Measurements from ENCODE around the gene OR2L2.
"Not testable (repeated sequence)": the region's sequence is repeated elsewhere in the genome, so short reads cannot be mapped to it uniquely, and the experiment has no call there.

OR2L2 gene
- total RNA-seq: 0 reads per million in 4 experiments

DNA sequence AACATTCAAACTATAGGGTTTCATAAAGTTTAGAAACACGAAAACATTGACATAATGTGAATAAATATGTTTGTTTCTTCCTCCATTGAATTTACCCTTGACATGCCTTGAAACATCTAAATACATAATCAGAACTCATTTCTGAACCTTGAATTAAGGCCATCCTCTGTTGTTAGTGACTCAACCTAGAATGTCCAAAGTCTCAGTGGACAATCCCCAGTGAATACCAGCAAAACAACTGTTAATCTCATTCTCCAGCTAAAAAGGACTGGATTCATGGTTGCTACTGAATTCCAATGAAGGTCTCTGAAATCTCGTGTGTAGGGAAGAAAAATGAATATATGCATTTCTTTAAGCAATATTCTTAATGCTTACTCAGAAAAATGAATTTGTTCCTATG lies at the start of gene OR2L2:
OR2L2 (plus strand) TSS at position 301 of the 400 bp plus-strand sequence. CDS start 8,198 bp downstream, outside the sequence.
- DNase-seq: no peak

DNA sequence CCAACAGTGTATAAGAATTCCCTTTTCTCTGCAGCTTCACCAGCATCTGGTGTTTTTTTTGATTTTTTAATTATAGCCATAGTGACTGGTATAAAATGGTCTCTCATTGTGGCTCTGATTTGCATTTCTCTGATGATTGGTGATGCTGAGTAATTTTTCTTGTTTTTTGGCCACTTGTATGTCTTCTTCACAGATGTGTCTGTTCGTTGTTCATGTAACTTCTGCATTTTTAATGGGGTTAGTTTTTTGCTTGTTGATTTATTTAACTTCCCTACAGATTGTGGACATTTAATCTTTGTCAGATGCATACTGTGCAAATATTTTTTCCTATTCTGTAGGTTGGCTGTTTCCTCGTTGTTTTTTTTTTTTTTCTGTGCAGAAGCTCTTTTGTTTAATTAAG lies 36.9 kb upstream of the OR2L2 start:
- DNase-seq: no peak

GRCh38 chr1:247998811-247999210 lies 31.1 kb upstream of the OR2L2 start:
- DNase-seq: no peak

GRCh38 chr1:248000169-248000568 lies 29.7 kb upstream of the OR2L2 start:
- no peak for DNase-seq

DNA sequence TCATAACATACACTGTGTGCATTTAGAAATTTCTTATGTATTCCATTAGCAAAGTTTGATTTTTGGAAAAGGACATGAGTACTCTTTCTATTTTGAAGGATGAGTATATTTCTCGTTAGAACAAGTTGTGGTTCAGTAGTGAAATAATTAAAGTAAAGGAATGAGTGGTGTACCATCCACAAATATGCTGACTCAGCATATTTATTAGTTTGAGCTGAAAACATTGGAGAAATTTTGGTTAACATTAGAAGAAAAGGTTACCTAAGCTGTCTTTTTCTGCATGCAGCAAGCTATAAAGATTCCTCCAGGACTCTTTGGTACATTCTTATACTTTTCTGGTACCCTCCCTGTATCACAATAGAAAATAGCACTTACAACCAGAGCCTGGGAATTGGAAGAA lies 22.1 kb upstream of the OR2L2 start:
- DNase-seq: no peak

GRCh38 chr1:248009681-248010080 lies 20.2 kb upstream of the OR2L2 start:
- no peak for DNase-seq

DNA sequence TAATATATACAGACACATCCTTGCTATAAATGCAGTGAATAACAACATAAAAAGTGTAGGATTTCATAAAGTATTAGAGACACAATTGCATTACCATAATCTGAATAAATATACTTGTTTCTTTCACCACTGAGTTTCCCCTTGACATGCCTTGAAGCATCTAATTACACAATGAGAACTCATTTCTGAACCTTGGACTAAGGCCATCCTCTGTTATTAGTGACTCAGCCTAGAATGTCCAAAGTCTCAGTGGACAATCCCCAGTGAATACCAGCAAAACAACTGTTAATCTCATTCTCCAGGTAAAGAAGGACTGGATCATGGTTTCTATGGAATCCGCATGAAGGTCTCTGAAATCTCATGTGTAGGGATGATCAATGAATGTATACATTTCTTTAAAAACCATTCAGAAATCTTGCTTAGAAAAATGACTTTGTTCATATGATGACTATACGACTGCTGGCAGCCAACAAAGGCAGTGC lies 16.6 kb upstream of the OR2L2 start, which contains the start of gene OR2L5:
OR2L5 (plus strand) TSS at position 432 of the 482 bp plus-strand sequence. CDS start 8,288 bp downstream, outside the sequence.
- no peak for DNase-seq

- DNase-seq: no peak
Measured at GRCh38 chr1:248015803-248016202, 14.1 kb upstream of the OR2L2 start.

GRCh38 chr1:248045209-248045608 lies 15.3 kb downstream of the OR2L2 start:
- DNase-seq: no peak

DNA sequence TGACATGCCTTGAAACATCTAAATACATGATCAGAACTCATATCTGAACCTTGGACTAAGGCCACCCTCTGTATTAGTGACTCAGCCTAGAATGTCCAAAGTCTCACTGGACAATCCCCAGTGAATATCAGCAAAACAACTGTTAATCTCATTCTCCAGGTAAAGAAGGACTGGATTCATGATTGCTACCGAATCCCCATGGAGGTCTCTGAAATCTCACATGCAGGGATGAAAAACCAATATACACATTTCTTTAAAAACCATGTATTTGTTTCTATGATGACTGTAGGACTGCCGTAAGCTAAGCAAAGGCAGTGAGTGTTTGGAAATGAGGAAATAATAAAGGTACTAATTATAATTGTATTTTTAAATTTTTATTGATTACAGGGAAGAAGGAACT lies 16.7 kb downstream of the OR2L2 start, which contains the start of gene OR2L3:
OR2L3 (plus strand) TSS at position 301 of the 400 bp plus-strand sequence. CDS start 13,846 bp downstream, outside the sequence.
- DNase-seq: no peak

- no peak for DNase-seq
Measured at GRCh38 chr1:248047008-248047407, 17.1 kb downstream of the OR2L2 start.

DNA sequence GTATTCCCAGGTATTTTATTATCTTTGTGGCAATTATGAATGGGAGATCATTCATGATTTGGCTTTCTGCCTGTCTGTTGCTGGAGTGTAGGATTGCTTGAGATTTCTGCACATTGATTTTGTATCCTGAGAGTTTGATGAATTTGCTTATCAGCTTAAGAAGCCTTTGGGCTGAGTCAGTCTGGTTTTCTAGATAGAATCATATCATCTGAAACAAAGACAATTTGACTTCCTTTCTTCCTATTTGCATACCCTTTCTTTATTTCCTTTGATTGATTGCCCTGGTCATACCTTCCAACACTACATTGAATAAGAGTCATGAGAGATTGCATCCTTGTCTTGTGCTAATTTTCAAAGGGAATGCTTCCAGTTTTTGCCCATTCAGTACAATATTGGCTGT lies 24.8 kb downstream of the OR2L2 start:
- no peak for DNase-seq

DNA sequence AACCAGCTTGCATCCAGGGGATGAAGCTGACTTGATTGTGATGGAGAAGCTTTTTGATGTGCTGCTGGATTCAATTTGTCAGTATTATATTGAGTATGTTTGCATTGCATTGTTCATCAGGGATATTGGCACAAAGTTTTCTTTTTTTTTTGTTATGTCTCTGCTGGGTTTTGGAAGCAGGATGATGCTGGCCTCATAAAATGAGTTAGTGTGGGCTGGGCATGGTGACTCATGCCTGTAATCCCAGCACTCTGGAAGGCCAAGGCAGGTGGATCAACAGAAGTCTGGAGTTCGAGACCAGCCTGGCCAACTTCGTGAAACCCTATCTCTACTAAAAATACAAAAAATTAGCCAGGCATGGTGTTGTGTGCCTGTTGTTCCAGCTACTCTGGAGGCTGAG lies 25.4 kb downstream of the OR2L2 start:
- no peak for DNase-seq

- no peak for DNase-seq
Measured at GRCh38 chr1:248065071-248065470, 35.2 kb downstream of the OR2L2 start.

DNA sequence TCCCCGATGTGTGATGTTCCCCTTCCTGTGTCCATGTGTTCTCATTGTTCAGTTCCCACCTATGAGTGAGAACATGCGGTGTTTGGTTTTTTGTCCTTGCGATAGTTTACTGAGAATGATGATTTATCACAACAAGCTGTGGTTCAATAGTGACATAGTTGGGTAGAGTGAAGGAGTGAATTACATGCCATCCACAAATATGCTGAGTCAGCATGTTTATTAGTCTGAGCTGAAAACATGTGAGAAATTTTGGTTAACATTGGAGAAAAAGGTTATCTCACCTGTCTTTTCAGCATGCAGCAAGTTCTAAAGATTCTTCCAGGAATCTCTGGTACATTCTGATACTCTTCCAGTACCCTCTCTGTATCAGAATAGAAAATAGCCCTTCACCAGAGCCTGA lies 35.7 kb downstream of the OR2L2 start:
- DNase-seq: no peak

DNA sequence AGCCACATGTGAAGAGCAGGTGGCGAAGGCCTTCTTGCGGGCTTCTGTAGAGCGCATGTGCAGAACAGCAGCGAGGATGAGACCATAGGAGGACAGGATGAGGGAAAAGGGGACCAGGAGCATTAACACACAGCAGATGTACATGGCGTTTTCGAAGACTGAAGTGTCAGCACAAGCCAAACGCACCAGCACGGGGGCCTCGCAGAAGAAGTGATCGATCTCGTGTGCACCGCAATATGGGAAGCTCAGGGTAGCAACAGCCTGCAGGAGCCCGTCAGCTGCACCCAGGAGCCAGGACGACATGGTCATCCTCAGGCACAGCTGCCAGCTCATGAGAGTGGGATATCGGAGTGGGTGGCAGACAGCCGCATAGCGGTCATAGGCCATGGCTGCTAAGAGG lies 54.0 kb downstream of the OR2L2 start:
- not testable (repeated sequence) for DNase-seq
